HL-60 (cell line): ENCODE results near the gene FAM169A.

Experiments
- GABPA ChIP-seq: IDR thresholded peaks from 2 replicates; pipeline ENCODE4 v1.6.1; 2012; ENCODE audit warnings: low read depth
- POLR2AphosphoS5 ChIP-seq: IDR thresholded peaks from 2 replicates; pipeline ENCODE4 v1.6.1; 2012; ENCODE audit warnings: low read depth
- REST ChIP-seq: IDR thresholded peaks from 2 replicates; pipeline ENCODE4 v1.6.1; 2012; ENCODE audit warnings: low read depth; ENCODE audit not compliant: insufficient replicate concordance
- SPI1 ChIP-seq: IDR thresholded peaks from 2 replicates; pipeline ENCODE4 v1.6.1; 2012; ENCODE audit warnings: low read depth, mild to moderate bottlenecking, borderline replicate concordance
- TF ChIP-seq, protein P1 (sequence below): IDR thresholded peaks from one replicate; pipeline ENCODE4 v1.5.1; 2011; ENCODE audit warnings: low read length, control low read depth, inconsistent platforms; ENCODE audit not compliant: insufficient read depth

DNA sequence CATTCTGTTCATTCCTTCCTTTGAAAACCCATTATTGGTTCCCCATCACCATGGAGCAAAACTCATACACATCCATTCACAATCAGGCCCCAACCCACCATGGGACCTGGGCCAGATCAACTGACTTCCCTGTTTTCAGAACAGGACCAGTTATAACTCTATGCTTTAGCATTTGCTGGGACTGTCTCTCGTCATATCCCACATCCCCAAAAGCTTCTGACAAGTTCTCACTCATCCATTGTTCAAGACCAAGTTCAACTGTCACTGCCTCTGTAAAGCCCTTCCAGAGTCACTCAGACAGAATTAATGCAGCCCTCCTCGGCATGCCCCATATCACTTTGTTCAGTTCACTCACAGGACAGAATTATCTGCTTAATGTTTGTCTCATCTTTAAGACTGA, 4.0 kb downstream of the FAM169A start:
- TF ChIP-seq, protein P1, sequence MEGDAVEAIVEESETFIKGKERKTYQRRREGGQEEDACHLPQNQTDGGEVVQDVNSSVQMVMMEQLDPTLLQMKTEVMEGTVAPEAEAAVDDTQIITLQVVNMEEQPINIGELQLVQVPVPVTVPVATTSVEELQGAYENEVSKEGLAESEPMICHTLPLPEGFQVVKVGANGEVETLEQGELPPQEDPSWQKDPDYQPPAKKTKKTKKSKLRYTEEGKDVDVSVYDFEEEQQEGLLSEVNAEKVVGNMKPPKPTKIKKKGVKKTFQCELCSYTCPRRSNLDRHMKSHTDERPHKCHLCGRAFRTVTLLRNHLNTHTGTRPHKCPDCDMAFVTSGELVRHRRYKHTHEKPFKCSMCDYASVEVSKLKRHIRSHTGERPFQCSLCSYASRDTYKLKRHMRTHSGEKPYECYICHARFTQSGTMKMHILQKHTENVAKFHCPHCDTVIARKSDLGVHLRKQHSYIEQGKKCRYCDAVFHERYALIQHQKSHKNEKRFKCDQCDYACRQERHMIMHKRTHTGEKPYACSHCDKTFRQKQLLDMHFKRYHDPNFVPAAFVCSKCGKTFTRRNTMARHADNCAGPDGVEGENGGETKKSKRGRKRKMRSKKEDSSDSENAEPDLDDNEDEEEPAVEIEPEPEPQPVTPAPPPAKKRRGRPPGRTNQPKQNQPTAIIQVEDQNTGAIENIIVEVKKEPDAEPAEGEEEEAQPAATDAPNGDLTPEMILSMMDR: no peak
- TF ChIP-seq POLR2AphosphoS5 (no peak), GABPA (no peak), REST (no peak), SPI1 (no peak)
